Ishikawa (cell line): ENCODE measurements around the gene S100A10.

ENCODE experiments used
- CEBPB ChIP-seq: IDR thresholded peaks from 2 replicates; pipeline ENCODE4 v1.6.1; 2012
- TAF1 ChIP-seq: IDR thresholded peaks from 2 replicates; pipeline ENCODE4 v1.6.1; 2012; ENCODE audit warnings: low read depth, mild to moderate bottlenecking

DNA sequence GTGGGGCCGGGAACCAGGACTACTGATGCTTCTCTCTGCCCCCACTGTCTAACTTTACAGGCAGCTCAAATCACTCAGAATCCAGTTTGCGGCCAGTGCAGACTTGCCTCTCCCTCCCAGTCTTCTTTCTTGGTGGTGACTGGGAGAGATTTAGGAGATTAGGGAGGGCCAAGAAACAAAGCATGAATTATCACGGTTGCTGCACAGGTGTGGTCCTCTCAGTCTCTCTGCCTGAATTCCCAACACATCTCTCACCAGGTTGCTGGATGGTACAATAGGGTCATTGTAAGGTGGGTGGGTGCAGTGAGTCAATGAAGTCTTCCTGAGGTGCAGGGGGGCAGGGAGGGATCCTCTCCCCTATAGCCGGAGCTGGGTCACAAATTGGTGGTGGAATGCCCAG lies 30.6 kb upstream of the S100A10 start:
- TF ChIP-seq TAF1 (no peak), CEBPB (no peak)
